Activated CD8-positive, alpha-beta memory T cell treated with anti-CD3 and anti-CD28 coated beads, Interleukin-2, amount 50 U/mL, for 48 hours (primary cell): Measurements from ENCODE around the gene MTHFSD.

Experiments used
- DNase-seq: peaks from one replicate; pipeline ENCODE4 v3.0.0-alpha.2; 2020

MTHFSD gene

GRCh38 chr16:86547286-86547685 is 7.7 kb downstream of the MTHFSD start:
- DNase-seq: no peak

- DNase-seq: no peak
Measured at GRCh38 chr16:86546638-86547013, 8.4 kb downstream of the MTHFSD start.

DNA sequence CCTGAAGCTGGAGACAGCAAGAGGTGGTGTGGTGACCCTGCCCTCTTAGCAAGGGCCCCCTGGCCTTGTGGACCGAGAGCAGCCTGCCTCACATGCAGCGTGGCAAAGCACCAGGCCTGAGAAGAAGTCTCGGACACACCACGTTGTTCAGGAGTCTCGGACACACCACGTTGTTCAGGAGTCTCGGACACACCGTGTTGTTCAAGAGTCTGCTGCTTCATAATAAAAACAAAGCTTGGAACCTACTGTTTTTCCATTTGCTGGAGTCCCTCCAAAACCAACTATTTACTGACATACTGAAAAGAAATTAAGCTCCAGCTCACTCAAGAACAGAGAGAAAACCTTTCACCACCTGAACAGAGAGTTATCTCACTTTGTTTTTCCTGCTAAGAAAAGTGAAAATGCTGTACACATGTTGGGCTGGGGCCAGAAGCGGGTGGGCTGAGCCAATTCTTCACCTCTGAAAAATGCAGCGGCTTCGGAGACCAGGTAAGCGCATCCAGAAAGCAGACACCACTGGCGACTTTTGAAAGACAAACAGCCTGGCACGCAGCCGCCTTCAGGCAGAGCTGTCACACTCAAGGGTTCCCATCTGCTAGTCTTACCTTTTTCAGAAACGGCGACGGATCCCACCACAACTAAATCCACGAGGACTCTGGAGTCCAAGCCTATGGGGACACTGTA is 8.9 kb downstream of the MTHFSD start:
- no peak for DNase-seq

- DNase-seq: no peak
Measured at GRCh38 chr16:86545481-86545880, 9.6 kb downstream of the MTHFSD start.

- no peak for DNase-seq
Measured at GRCh38 chr16:86542756-86543750, 12.0 kb downstream of the MTHFSD start.

DNA sequence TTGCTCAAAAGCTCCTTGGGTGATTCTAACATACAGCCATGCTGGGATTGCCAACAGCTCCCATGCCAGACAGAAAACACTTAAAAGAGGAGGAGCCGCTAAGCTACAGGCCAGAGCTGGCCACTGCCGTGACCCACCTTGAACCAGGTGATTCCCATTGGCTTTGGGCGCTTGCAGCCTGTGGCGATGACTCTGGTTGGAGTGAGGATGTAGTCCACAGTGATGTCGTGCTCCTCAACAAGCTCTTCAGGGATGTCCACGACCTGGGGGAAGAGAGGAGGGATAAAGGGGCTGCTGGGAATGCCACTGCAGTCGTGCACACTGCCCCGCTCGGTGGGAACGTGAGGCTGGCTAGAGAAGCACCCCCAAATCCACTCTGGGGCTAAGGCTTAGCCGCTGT is 13.5 kb downstream of the MTHFSD start:
- DNase-seq: no peak

GRCh38 chr16:86540894-86541293 is 14.1 kb downstream of the MTHFSD start:
- DNase-seq: no peak

DNA sequence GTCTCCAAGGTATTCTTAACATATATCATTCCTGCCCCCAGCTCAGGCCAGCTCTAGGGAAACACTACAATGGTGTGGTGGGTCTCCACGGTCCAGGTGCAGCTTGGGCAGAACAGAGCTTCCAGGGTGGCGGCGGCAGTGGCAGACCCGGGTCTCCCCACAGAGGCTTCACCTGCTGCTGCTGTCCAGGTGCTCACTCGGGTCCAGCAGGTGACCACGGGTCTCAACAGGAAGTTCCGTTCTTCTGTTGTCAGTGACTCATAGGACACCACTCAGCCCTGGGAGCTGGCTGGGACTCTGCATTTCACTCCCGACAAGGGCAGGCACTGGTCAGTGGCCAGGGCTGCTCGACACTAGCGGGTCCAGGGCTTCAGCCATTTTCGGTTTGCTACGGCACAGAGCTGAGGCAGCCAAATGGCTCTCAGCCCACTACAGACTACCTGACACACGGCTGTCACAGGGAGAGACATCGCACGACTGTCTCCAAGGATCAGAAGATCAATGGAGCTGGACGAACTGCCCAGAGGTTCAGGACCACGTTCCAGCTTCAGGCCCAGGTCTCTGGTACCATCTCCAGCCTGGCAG is 16.7 kb downstream of the MTHFSD start:
- DNase-seq: no peak

DNA sequence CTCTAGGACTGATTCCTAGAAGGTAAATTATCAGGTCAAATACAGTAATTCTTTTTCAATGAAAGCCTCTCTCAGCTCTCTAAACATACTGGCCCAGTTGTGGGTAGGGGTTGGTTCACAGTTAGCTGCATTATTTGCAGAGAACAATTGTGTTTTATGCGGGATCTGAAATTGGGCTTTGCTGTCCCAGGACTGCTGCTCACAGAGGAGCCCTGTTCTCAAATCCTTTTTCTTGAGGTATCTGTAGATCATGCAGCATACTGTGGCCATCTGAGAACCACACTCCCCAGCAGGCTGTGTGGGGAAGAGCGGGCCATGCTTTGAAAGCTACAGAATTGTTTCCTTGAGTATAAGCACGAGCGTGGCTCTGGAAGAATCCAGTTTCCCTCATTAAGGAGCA is 17.5 kb downstream of the MTHFSD start:
- DNase-seq: no peak

- DNase-seq: no peak
Measured at GRCh38 chr16:86536621-86537020, 18.4 kb downstream of the MTHFSD start.

DNA sequence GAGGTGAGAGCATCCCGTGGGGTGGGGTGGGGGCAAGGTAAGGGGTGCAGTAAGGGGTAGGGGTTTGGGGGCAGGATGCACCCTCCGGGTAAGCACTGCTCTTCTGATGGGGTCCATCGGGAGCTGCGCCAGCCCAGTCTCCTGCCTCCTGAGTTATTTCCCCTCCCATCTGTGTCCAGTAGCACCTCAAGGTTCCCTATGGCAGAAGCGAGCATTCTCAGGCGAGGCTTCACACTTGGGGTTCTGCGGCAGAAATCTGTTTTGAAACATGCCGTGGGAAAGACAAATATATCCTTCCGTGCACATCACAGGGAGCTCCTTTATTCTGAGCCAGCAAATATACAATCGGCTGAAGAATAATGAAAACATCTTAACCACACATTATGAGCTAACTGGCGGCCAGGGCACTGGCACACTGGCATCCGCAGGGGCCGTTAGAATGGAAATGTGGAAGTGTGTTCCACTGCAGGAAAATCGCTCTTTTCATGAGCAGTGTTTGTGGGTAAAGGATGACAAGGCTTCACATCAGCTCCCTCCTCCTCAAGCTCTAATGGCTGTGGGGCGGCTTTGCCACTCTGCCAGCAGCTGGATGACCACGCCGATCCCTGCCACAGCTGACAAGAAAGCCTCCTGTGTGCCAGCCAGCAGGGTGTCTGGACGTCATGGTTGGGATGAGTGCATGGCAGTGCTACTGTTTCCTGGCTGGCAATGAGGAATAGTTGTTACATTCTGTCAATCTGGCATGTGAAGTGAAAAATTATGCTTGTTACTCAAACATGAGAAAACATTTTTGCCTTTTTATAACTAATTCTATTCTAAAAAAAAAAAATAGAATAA is 20.0 kb downstream of the MTHFSD start:
- DNase-seq: no peak

GRCh38 chr16:86533767-86534351 is 21.2 kb downstream of the MTHFSD start:
- no peak for DNase-seq

- no peak for DNase-seq
Measured at GRCh38 chr16:86533076-86533475, 22.0 kb downstream of the MTHFSD start.

DNA sequence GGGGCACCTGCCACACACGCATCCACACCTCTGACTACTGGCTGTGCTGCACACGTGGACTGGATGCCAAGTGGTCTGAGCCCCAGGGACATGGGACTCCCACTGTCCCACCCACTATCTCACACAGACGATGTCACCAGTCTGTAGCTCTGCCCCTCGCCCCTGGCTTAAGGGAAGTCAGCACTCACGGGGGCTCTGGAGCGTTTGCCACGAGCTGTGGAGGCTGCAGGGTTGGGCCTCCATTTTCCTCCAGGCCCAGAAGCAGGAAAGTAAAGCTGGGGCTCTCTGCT is 22.6 kb downstream of the MTHFSD start:
- DNase-seq: no peak

DNA sequence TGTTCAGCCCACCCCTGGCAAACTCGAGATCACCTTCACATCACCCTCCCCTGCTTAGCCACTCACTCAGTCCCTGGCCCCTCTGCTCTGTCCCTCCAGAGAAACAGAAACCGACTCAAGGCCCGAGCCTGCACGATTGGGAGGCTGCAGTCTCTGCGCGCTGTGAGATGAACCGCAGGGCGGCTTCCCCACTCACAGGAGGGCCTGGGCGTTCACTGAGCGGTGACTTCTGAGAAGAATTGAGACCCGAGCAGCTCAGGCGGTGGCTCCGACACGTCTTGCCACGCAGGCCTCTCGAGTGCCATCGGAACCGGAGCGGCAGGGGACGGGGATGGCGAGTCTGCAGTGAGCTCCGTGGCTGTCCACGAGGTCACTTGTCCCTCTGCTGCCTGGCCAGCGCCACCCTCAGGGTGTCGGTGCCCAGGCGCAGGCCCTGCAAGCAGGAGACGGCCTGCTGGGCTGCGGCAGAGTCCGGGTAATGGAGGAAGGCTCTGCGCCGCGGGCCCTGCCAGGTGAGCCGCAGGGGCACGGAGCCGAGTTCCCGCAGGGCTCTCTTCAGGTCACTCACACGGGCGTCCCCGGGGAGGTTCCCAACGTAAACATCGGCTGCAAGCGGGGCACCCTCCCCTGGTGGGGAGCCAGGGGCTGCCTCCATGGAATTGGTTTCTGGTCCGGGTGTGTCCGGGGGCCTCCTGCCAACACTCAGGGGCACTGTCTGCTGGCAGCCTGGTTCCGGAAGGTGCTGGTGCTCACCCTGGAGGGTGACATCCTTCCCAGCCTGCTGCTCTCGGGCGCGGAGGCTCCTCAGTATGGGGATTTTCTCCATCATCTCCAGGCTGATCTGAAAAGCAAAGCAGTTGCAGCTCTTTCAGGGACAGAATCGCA is 23.2 kb downstream of the MTHFSD start:
- DNase-seq: no peak

GRCh38 chr16:86531191-86531545 is 23.9 kb downstream of the MTHFSD start:
- DNase-seq: no peak

DNA sequence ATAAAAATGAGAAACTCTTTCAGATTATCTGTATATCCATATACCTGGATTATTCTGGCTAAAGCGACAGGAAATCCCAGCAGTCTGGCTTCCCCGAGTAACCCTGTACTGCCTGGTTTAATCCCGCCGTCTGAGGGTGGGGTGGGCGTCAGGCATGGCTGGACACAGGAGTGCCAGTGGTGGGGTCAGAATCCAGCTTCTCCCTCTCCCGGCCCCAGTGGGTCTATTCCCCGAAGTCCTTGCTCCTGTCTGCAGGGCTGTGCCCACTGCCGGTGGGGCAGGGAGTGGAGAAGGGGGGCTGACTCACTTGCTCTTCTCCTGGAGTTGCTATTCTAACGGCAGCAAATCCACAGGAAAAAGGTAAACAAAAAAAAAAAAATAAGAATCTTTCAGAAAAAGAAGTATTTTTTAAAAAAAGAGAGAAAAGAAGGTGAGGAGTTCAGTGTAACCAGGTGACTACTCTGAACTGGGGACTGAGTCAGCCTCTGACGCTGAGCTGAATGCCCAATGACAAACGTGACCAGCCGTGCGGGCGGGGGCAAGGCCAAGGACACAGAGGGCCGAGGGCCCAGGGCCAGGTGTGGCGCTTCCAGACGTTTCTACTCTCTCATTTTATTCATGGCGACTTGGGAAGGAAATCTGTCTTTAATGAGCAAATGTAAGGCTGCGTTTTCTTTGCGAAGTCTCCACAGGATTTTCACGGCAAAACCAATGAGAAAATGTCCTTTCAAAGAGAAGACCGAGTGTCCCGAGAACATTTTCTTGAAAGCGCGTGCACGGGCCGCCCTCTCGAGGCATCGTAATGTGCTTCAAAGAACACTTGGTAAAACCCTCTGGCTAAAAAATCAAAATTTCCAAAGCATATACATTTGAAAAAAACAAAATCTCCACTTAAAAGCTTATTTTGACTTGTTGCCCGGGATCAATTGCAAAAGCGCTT is 24.5 kb downstream of the MTHFSD start:
- no peak for DNase-seq

DNA sequence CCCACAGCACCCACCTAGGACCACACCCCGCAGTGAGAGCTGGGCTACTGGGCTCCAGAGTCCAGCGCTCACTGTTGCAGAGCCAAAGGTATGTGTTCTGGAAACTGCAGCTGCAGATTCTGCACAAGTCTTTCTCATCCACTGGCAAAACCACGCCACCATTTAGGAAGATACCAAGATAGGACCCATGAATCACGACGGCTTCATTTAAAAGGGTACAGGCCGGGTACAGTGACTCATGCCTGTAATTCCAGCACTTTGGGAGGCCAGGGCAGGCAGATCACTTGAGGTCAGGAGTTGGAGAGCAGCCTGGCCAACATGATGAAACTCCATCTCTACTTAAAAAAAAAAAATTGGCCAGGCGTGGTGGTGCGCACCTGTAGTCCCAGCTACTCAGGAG is 25.9 kb downstream of the MTHFSD start:
- DNase-seq: no peak

DNA sequence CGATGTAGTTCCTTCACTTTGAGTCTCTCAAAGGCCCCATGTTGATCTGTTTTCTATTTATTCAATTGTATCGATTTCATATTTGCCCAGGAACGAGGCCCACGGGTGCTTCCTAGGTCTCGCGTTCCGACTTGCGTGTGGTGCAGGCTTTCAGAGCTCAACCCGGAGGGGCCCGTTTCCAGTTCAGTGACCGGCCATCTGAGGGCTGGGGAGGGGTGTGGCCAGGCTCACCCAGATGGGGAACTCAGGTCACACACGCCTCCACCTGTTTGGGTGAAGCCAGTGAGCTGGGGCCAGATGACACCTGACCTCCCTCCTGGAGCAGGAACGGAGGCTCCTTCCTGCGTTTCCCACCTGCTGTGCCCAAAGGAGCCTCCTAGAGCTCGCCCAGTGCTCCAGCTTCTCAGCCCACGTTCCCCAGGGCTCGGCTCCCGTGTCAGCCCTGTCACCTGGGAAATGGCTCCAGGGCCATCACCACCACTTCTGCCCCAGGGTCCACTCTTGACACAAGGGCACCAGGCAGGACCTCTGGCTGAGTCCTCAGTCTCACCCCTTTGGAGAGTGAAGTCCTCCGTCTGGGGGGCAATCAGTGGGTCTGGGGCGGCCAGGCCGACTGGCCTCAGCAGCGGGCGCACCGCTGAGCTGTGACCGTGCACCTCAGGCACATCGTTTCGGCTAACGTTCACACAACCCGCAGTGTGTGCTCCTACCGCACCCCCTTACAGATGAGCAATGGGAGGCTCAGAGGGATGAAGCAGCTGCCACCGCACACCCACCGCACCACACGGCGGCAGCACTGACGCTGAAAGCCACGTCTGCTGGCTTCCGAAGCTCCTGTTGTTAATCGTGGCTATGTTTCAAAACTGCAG is 26.7 kb downstream of the MTHFSD start:
- no peak for DNase-seq

GRCh38 chr16:86527366-86527765 is 27.7 kb downstream of the MTHFSD start:
- no peak for DNase-seq
